Endothelial cell of umbilical vein (primary cell): ENCODE results near the gene BCL2L2. TPM values are rescaled to one million over a fixed set of nuclear protein-coding genes. Genes with fewer than 3 reads are reported as not detected.

Source experiments
- BruUV-seq: library from RNA; stranded (reverse); fragments of 400-500 nt; replicated peaks from 2 replicates; lab custom pipeline; 2021; lab: Mats Ljungman, UMichigan
- CTCF ChIA-PET: fragments of 300-600, 350-600 bp; sonication (Branson Sonifier 250); formaldehyde crosslinking; loops from one replicate; lab custom pipeline; 2021; ENCODE audit warnings: antibody characterized with exemption, inconsistent platforms; lab: Charles Lee
- POLR2A ChIA-PET: fragments of 300-600, 350-600 bp; sonication (Branson Sonifier 250); formaldehyde crosslinking; loops from one replicate; lab custom pipeline; 2021; ENCODE audit warnings: antibody characterized with exemption, inconsistent platforms; lab: Charles Lee
- DNase-seq: peaks from one replicate; pipeline ENCODE4 v3.0.0-alpha.2; 2011; ENCODE audit warnings: low read depth, low spot score
- FAIRE-seq: peaks from 2 replicates; lab custom pipeline; 2011; peaks lifted over from hg19 to GRCh38; lab: Jason Lieb, UNC
- H2AFZ ChIP-seq: 2 replicates; pipeline ENCODE4 v1.6.0; 2012; ENCODE audit warnings: low read depth, low read length, control low read depth, inconsistent platforms
- H3K27ac ChIP-seq: 2 replicates; pipeline ENCODE4 v1.5.1; 2011; ENCODE audit warnings: low read depth, mild to moderate bottlenecking, control low read depth, low read length, moderate library complexity; ENCODE audit not compliant: insufficient read depth
- H3K27me3 ChIP-seq, 2 experiments: 2 replicates each; pipeline versions ENCODE4 v1.6.0 to v1.6.1; 2011; ENCODE audit warnings: low read length in 2 of 2, mixed read lengths in 1 of 2; ENCODE audit not compliant: control insufficient read depth in 2 of 2, insufficient read depth in 2 of 2
- H3K36me3 ChIP-seq, 2 experiments: 2 replicates in 1 of 2; 3 replicates in 1 of 2; pipeline ENCODE4 v1.5.1; 2011; ENCODE audit warnings: low read length in 2 of 2, mild to moderate bottlenecking in 1 of 2, moderate library complexity in 1 of 2; ENCODE audit not compliant: control insufficient read depth in 2 of 2, insufficient read depth in 2 of 2; ENCODE audit errors: extremely low read depth in 1 of 2
- H3K4me1 ChIP-seq: 3 replicates; pipeline ENCODE4 v1.5.1; 2011; ENCODE audit warnings: mild to moderate bottlenecking, low read length; ENCODE audit not compliant: control insufficient read depth, insufficient read depth; ENCODE audit errors: extremely low read depth
- H3K4me2 ChIP-seq: 2 replicates; pipeline ENCODE4 v1.6.1; 2011; ENCODE audit warnings: low read length, control low read depth, mixed read lengths; ENCODE audit not compliant: insufficient read depth
- H3K4me3 ChIP-seq, 3 experiments: fragments of 200-600 bp in 1 of 3; sonication (generic), shearing (Covaris generic) in 1 of 3; replicated peaks in 1 of 3; 2 replicates each; pipeline ENCODE4 v1.5.1; 2011 to 2016; ENCODE audit warnings: control low read depth in 3 of 3, low read length in 3 of 3, mild to moderate bottlenecking in 2 of 3, inconsistent platforms in 1 of 3, low read depth in 1 of 3, moderate library complexity in 1 of 3; ENCODE audit not compliant: insufficient read depth in 1 of 3
- H3K79me2 ChIP-seq: 2 replicates; pipeline ENCODE4 v1.6.0; 2012; ENCODE audit warnings: low read length, inconsistent platforms; ENCODE audit not compliant: control insufficient read depth, insufficient read depth
- H3K9ac ChIP-seq: replicated peaks from 2 replicates; pipeline ENCODE3; 2011; ENCODE audit warnings: low read length, control low read depth; ENCODE audit not compliant: insufficient read depth; ENCODE audit errors: extremely low read depth
- H3K9me1 ChIP-seq: replicated peaks from 3 replicates; pipeline ENCODE4 v1.6.0; 2011; ENCODE audit warnings: mild to moderate bottlenecking, low read length; ENCODE audit not compliant: control insufficient read depth, insufficient read depth; ENCODE audit errors: extremely low read depth
- H3K9me3 ChIP-seq: replicated peaks from 2 replicates; pipeline ENCODE4 v1.5.1; 2012; ENCODE audit warnings: low read length, inconsistent platforms; ENCODE audit not compliant: control insufficient read depth, insufficient read depth
- H4K20me1 ChIP-seq: replicated peaks from 2 replicates; pipeline ENCODE3; 2011; ENCODE audit warnings: mild to moderate bottlenecking, low read length; ENCODE audit not compliant: control insufficient read depth, insufficient read depth; ENCODE audit errors: extremely low read depth
- EZH2 ChIP-seq: IDR thresholded peaks from 2 replicates; pipeline ENCODE4 v1.6.1; 2012; ENCODE audit warnings: borderline replicate concordance, low read depth, mild to moderate bottlenecking, moderate library complexity, low read length, inconsistent platforms; ENCODE audit not compliant: severe bottlenecking
- FOS ChIP-seq: IDR thresholded peaks from 2 replicates; pipeline ENCODE4 v1.6.1; 2011; ENCODE audit warnings: mild to moderate bottlenecking, low read length, moderate library complexity, borderline replicate concordance; ENCODE audit not compliant: insufficient read depth
- GATA2 ChIP-seq: IDR thresholded peaks from 2 replicates; pipeline ENCODE4 v1.7.0; 2011; ENCODE audit warnings: low read depth, mild to moderate bottlenecking, moderate library complexity, mixed read lengths, low read length; ENCODE audit not compliant: insufficient read length, insufficient read depth
- JUN ChIP-seq: IDR thresholded peaks from 2 replicates; pipeline ENCODE4 v1.6.1; 2011; ENCODE audit warnings: borderline replicate concordance, low read depth; ENCODE audit not compliant: insufficient read length, insufficient read depth
- MYC ChIP-seq: IDR thresholded peaks from one replicate; pipeline ENCODE4 v1.6.1; 2011; ENCODE audit warnings: mild to moderate bottlenecking, low read depth, low read length
- POLR2A ChIP-seq: IDR thresholded peaks from 2 replicates; pipeline ENCODE4 v1.6.1; 2012; ENCODE audit warnings: low read depth, mild to moderate bottlenecking, control low read depth, low read length
- POLR2AphosphoS5 ChIP-seq: IDR thresholded peaks from 2 replicates; pipeline ENCODE4 v1.6.1; 2012; ENCODE audit warnings: low read depth, mild to moderate bottlenecking, control low read depth, low read length, moderate library complexity; ENCODE audit not compliant: insufficient read depth
- dilution Hi-C: fragments of 300-500 bp; cut with MboI; formaldehyde crosslinking; loops from one replicate; pipeline ENCODE4 v1.15.0; 2019; ENCODE audit warnings: low sequenced_read_pairs; ENCODE audit not compliant: extremely low pct_ligation_motif_present
- intact Hi-C: fragments of 100-400 bp; cut with micrococcal nuclease; formaldehyde crosslinking; loops from one replicate; pipeline ENCODE4 v1.10.0; 2022
- polyA plus RNA-seq, 4 experiments: library from polyadenylated mRNA; depleted of rRNA in 3 of 4; stranded (reverse) in 3 of 4; unstranded in 1 of 4; fragments of >200 nt; gene quantifications; 2 replicates each; pipeline versions ENCODE4 v1.2.1 to v1.2.3, GENCODE V29; 2011 to 2012; ENCODE audit warnings: missing spikeins in 1 of 4
- total RNA-seq: library from RNA; stranded (reverse); gene quantifications from 2 replicates; pipeline ENCODE4 v1.2.3, GENCODE V29; 2021
- TF ChIP-seq, protein P1 (sequence below), 2 donors: IDR thresholded peaks; 1 replicate in 1 of 2; 2 replicates in 1 of 2; pipeline ENCODE4 v1.5.1; 2011; ENCODE audit warnings: low read length in 2 of 2, mild to moderate bottlenecking in 2 of 2, moderate library complexity in 2 of 2, control low read depth in 1 of 2, inconsistent platforms in 1 of 2, low read depth in 1 of 2; ENCODE audit not compliant: insufficient read depth in 1 of 2; ENCODE audit errors: extremely low read depth in 1 of 2
- TF ChIP-seq, protein P2 (sequence below): IDR thresholded peaks from 2 replicates; pipeline ENCODE4 v1.6.1; 2011; ENCODE audit not compliant: insufficient read depth, insufficient read length

BCL2L2 gene
- total and polyA plus RNA-seq, 2 donors (not counting 3 experiments of a cell fraction or from before 2014, with no cell fraction given), result 19.9 to 24.3 TPM

DNA sequence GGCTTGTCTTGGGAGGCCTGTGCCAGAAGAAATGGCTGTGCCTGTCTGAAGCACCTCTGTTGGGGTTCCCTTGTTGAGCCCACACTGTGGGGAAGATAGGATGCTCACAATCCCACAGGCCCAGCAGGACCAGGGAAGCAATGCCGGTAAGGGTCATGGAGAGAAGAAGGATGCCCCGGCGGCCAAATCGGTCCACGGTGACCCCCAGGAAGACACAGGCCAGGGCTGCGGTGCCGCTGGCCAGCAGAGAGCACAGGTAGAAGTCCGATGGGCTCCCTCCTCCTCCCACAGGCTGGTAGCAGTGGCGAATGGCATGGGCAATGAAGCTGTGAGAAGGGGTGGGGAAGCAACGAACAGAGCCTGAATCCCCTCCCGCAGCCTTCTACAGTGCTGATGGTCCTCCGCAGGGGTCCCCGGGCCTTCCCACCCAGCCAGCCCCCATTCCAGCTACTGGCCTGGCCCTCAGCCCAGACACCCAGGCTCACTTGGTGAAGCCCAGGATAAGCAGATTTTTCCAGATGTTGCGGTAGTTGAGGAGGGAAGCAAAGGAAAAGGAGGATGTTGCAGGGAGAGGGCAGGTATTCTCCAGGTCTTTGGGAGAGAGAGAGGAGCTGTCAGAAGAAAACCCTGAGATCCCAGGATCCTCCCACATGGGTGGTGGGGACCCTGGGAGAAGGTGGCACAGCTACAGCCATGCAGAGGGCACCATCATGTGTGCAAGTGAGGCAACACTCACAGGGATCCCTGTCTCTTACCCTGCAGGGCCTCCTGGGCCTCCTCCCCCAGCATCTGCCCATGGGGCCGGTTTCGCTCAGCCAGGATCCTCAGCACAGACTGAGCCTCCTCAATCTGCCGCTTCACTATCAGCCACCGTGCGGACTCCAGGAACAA lies 41.0 kb downstream of the BCL2L2 start:
- Histone ChIP-seq H3K4me1 (no peaks in the 10 kb centered on the region), H3K9me3 (no peaks in the 10 kb centered on the region), H3K36me3 (no peaks in the 10 kb centered on the region), H3K27me3 (peaks cover 21% of the 10 kb centered on the region in 2 experiments), H2AFZ (no peak overlapping the region), H3K9ac (no peak overlapping the region), H4K20me1 (no peaks in the 10 kb centered on the region), H3K9me1 (no peaks in the 10 kb centered on the region), H3K27ac (no peak overlapping the region), H3K79me2 (no peaks in the 10 kb centered on the region), H3K4me2 (no peak overlapping the region), H3K4me3 (no peak overlapping the region)
- TF ChIP-seq POLR2AphosphoS5 (no peak), EZH2 (no peak), POLR2A (no peak), GATA2 (no peak), MYC (no peak), JUN (no peak), FOS (no peak)
- TF ChIP-seq, protein P1, sequence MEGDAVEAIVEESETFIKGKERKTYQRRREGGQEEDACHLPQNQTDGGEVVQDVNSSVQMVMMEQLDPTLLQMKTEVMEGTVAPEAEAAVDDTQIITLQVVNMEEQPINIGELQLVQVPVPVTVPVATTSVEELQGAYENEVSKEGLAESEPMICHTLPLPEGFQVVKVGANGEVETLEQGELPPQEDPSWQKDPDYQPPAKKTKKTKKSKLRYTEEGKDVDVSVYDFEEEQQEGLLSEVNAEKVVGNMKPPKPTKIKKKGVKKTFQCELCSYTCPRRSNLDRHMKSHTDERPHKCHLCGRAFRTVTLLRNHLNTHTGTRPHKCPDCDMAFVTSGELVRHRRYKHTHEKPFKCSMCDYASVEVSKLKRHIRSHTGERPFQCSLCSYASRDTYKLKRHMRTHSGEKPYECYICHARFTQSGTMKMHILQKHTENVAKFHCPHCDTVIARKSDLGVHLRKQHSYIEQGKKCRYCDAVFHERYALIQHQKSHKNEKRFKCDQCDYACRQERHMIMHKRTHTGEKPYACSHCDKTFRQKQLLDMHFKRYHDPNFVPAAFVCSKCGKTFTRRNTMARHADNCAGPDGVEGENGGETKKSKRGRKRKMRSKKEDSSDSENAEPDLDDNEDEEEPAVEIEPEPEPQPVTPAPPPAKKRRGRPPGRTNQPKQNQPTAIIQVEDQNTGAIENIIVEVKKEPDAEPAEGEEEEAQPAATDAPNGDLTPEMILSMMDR (IDR thresholded peaks at IDR 0.05; ENCODE audit: extremely low read depth in 1 of 2, insufficient read depth in 1 of 2, low read depth in 1 of 2, low read length in 2 of 2), result no peak
- TF ChIP-seq, protein P2, sequence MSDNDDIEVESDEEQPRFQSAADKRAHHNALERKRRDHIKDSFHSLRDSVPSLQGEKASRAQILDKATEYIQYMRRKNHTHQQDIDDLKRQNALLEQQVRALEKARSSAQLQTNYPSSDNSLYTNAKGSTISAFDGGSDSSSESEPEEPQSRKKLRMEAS, result no peak
- FAIRE-seq, result no peak
- dilution Hi-C loops (no loop called here), intact Hi-C loops (no loop called here)
- no peak for DNase-seq
- BruUV-seq, result no TSS peak
- POLR2A ChIA-PET, result no interaction called here
- CTCF ChIA-PET, result no interaction called here
